ENCODE results near the gene MAGI2. TPM values are rescaled to one million over a fixed set of nuclear protein-coding genes. Genes with fewer than 3 reads are reported as not detected.

MAGI2 gene
- total RNA-seq, 1 donor from 2014 or later = 5.4 TPM

DNA sequence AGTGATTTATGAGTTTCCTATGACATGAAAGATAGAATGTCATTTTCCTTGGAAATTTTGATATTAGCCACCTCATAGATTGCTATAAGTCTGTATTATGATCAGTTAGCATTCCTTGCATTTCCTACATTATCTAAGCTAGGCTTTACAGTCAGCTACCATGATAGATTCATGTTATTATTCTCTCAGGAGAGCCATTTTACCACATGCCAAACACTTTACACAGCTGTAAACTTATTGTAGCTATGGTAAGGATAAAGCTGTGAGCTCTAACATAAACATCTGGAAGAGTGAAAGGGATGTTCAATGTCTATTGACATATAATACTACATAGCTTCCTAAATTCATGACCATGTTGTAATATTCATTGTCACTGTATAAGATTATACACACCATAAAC lies 1046.9 kb downstream of the MAGI2 start:
- Mint-ChIP-seq H3K27ac (ENCODE audit: unreplicated experiment) (no peak overlapping the region), H3K9me3 (ENCODE audit: unreplicated experiment) (peaks cover 9% of the 10 kb centered on the region), H3K36me3 (ENCODE audit: low read depth, unreplicated experiment) (no peaks in the 10 kb centered on the region), H3K4me3 (ENCODE audit: unreplicated experiment) (no peak overlapping the region), H3K4me1 (ENCODE audit: low read depth, unreplicated experiment) (no peaks in the 10 kb centered on the region), H3K27me3 (ENCODE audit: low read depth, unreplicated experiment) (no peaks in the 10 kb centered on the region)
- H2AFZ ChIP-seq (ENCODE audit: low read depth, low read length) = no peak overlapping the region
- H3K79me2 ChIP-seq (ENCODE audit: insufficient read depth, low read length) = no peaks in the 10 kb centered on the region
- H3K9ac ChIP-seq (ENCODE audit: low read length) = no peak overlapping the region
- no peak overlapping the region for H3K27ac ChIP-seq (ENCODE audit: low read depth, low read length)
- FAIRE-seq (no peak), DNase-seq (ENCODE audit: low read depth) (no peak)
- H3K4me1 ChIP-seq (ENCODE audit: insufficient read depth, low read length) = no peaks in the 10 kb centered on the region
- H3K4me2 ChIP-seq (ENCODE audit: low read length) = no peak overlapping the region
- no peaks in the 10 kb centered on the region for H3K9me3 ChIP-seq (ENCODE audit: insufficient read depth, low read depth, low read length)
- H3K4me3 ChIP-seq (ENCODE audit: insufficient read depth, low read depth, low read length) = no peak overlapping the region
- H3K36me3 ChIP-seq (ENCODE audit: insufficient read depth, low read length) = no peaks in the 10 kb centered on the region
- H4K20me1 ChIP-seq (ENCODE audit: insufficient read depth, low read length) = no peaks in the 10 kb centered on the region
- TF ChIP-seq, protein P1, sequence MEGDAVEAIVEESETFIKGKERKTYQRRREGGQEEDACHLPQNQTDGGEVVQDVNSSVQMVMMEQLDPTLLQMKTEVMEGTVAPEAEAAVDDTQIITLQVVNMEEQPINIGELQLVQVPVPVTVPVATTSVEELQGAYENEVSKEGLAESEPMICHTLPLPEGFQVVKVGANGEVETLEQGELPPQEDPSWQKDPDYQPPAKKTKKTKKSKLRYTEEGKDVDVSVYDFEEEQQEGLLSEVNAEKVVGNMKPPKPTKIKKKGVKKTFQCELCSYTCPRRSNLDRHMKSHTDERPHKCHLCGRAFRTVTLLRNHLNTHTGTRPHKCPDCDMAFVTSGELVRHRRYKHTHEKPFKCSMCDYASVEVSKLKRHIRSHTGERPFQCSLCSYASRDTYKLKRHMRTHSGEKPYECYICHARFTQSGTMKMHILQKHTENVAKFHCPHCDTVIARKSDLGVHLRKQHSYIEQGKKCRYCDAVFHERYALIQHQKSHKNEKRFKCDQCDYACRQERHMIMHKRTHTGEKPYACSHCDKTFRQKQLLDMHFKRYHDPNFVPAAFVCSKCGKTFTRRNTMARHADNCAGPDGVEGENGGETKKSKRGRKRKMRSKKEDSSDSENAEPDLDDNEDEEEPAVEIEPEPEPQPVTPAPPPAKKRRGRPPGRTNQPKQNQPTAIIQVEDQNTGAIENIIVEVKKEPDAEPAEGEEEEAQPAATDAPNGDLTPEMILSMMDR (IDR thresholded peaks at IDR 0.05; ENCODE audit: insufficient read depth, low read depth, low read length) = no peak
- TF ChIP-seq EZH2 (IDR thresholded peaks at IDR 0.05; ENCODE audit: insufficient read depth, low read length) = no peak
- no peaks in the 10 kb centered on the region for H3K27me3 ChIP-seq (ENCODE audit: insufficient read depth, low read length)

DNA sequence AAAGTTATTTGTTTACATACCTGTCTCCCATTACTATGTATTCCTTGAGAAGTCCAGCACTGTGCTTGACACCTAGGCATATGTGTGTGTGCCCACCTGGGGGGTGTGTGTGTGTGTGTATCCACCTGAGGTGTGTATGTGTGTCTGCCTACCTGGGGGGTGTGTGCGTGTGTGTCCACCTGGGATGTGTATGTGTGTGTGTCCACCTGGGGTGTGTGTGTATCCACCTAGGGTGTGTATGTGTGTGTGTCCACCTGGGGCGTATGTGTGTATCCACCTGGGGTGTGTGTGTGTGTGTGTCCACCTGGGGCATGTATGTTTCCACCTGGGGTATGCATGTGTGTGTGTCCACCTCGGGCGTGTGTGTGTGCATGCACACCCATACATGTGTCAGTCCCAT lies 1051.4 kb downstream of the MAGI2 start:
- H3K79me2 ChIP-seq (ENCODE audit: insufficient read depth, low read length) = no peaks in the 10 kb centered on the region
- no peaks in the 10 kb centered on the region for H3K27me3 ChIP-seq (ENCODE audit: insufficient read depth, low read length)
- no peaks in the 10 kb centered on the region for H3K36me3 ChIP-seq (ENCODE audit: insufficient read depth, low read length)
- no peak overlapping the region for H3K4me3 Mint-ChIP-seq (ENCODE audit: unreplicated experiment)
- no peaks in the 10 kb centered on the region for H4K20me1 ChIP-seq (ENCODE audit: insufficient read depth, low read length)
- H3K27ac ChIP-seq (ENCODE audit: low read depth, low read length) = no peak overlapping the region
- no peak for DNase-seq (ENCODE audit: low read depth)
- H3K4me2 ChIP-seq (ENCODE audit: low read length) = no peak overlapping the region
- no peak for TF ChIP-seq EZH2 (IDR thresholded peaks at IDR 0.05; ENCODE audit: insufficient read depth, low read length)
- TF ChIP-seq, protein P1 (IDR thresholded peaks at IDR 0.05; ENCODE audit: insufficient read depth, low read depth, low read length) = no peak
- no peaks in the 10 kb centered on the region for H3K27me3 Mint-ChIP-seq (ENCODE audit: low read depth, unreplicated experiment)
- H3K4me1 Mint-ChIP-seq (ENCODE audit: low read depth, unreplicated experiment) = peaks cover 8% of the 10 kb centered on the region
- H3K9me3 Mint-ChIP-seq (ENCODE audit: unreplicated experiment) = peaks cover 9% of the 10 kb centered on the region
- no peak overlapping the region for H3K27ac Mint-ChIP-seq (ENCODE audit: unreplicated experiment)
- no peak overlapping the region for H3K9ac ChIP-seq (ENCODE audit: low read length)
- no peak for FAIRE-seq
- H3K9me3 ChIP-seq (ENCODE audit: insufficient read depth, low read depth, low read length) = no peaks in the 10 kb centered on the region
- no peaks in the 10 kb centered on the region for H3K4me1 ChIP-seq (ENCODE audit: insufficient read depth, low read length)
- no peaks in the 10 kb centered on the region for H3K36me3 Mint-ChIP-seq (ENCODE audit: low read depth, unreplicated experiment)
- no peak overlapping the region for H3K4me3 ChIP-seq (ENCODE audit: insufficient read depth, low read depth, low read length)
- H2AFZ ChIP-seq (ENCODE audit: low read depth, low read length) = no peak overlapping the region

DNA sequence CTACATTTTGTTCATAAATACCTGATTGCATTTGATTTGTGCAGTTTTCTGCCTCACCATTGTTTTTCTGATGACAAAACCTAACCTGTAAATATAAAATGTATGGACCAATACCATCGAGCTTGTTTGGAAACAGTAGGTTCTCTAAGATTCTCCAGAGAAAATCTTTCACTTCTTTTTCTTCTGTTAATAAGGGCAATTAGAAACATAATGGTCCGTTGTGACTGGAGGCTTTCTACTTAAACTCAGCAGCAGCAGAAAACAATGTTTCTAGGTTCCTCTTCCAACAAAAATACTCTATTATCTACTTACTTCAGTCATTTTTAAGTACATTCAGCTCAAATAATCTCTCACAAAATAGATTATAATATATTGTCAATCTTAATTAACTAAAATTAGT lies 1053.4 kb downstream of the MAGI2 start:
- no peaks in the 10 kb centered on the region for H3K4me1 ChIP-seq (ENCODE audit: insufficient read depth, low read length)
- no peak overlapping the region for H3K4me3 ChIP-seq (ENCODE audit: insufficient read depth, low read depth, low read length)
- no peaks in the 10 kb centered on the region for H4K20me1 ChIP-seq (ENCODE audit: insufficient read depth, low read length)
- no peak overlapping the region for H3K4me3 Mint-ChIP-seq (ENCODE audit: unreplicated experiment)
- no peaks in the 10 kb centered on the region for H3K27me3 ChIP-seq (ENCODE audit: insufficient read depth, low read length)
- H3K79me2 ChIP-seq (ENCODE audit: insufficient read depth, low read length) = no peaks in the 10 kb centered on the region
- H3K9me3 Mint-ChIP-seq (ENCODE audit: unreplicated experiment) = peaks cover 9% of the 10 kb centered on the region
- no peaks in the 10 kb centered on the region for H3K9me3 ChIP-seq (ENCODE audit: insufficient read depth, low read depth, low read length)
- peaks cover 21% of the 10 kb centered on the region for H3K4me1 Mint-ChIP-seq (ENCODE audit: low read depth, unreplicated experiment)
- no peak overlapping the region for H3K4me2 ChIP-seq (ENCODE audit: low read length)
- DNase-seq (ENCODE audit: low read depth) (no peak), FAIRE-seq (no peak)
- no peaks in the 10 kb centered on the region for H3K36me3 Mint-ChIP-seq (ENCODE audit: low read depth, unreplicated experiment)
- no peaks in the 10 kb centered on the region for H3K36me3 ChIP-seq (ENCODE audit: insufficient read depth, low read length)
- no peak overlapping the region for H3K27ac ChIP-seq (ENCODE audit: low read depth, low read length)
- H3K9ac ChIP-seq (ENCODE audit: low read length) = no peak overlapping the region
- H2AFZ ChIP-seq (ENCODE audit: low read depth, low read length) = no peak overlapping the region
- TF ChIP-seq, protein P1 (IDR thresholded peaks at IDR 0.05; ENCODE audit: insufficient read depth, low read depth, low read length) = no peak
- TF ChIP-seq EZH2 (IDR thresholded peaks at IDR 0.05; ENCODE audit: insufficient read depth, low read length) = no peak
- peak overlapping the region; percentile 28 for H3K27ac Mint-ChIP-seq (ENCODE audit: unreplicated experiment)
- H3K27me3 Mint-ChIP-seq (ENCODE audit: low read depth, unreplicated experiment) = no peaks in the 10 kb centered on the region

Measured in astrocyte (in vitro differentiated cells and primary cell).